WTC11 (cell line): Measurements from ENCODE around the gene ACKR3. TPM values are rescaled to one million over a fixed set of nuclear protein-coding genes. Genes with fewer than 3 reads are reported as not detected.

Experiments used
- ATAC-seq: fragments of 200-7000 bp; cut with Tn5 transposase; 2 replicates; pipeline ENCODE4 v1.10.0; 2021; ENCODE audit warnings: mild to moderate bottlenecking, moderate library complexity
- CTCF ChIA-PET: fragments of 300-600 bp; sonication (Branson Sonifier 250); formaldehyde crosslinking; loops from one replicate; lab custom pipeline; 2021; ENCODE audit warnings: antibody characterized with exemption; lab: Charles Lee
- POLR2A ChIA-PET: fragments of 350-600 bp; sonication (Branson Sonifier 250); formaldehyde crosslinking; loops from one replicate; lab custom pipeline; 2021; ENCODE audit warnings: antibody characterized with exemption; lab: Charles Lee
- DNase-seq: peaks from one replicate; pipeline ENCODE4 v3.0.0; 2021; ENCODE audit warnings: low spot score
- H3K27ac Mint-ChIP-seq: 2 replicates; pipeline ENCODE4 v1.8.0; 2021; ENCODE audit warnings: mixed read lengths
- H3K27me3 Mint-ChIP-seq: 2 replicates; pipeline ENCODE4 v1.8.0; 2021; ENCODE audit warnings: low read depth, mild to moderate bottlenecking, moderate library complexity, mixed read lengths
- H3K36me3 Mint-ChIP-seq: 2 replicates; pipeline ENCODE4 v1.8.0; 2021; ENCODE audit warnings: mixed read lengths
- H3K4me1 Mint-ChIP-seq: 2 replicates; pipeline ENCODE4 v1.8.0; 2022; ENCODE audit warnings: mixed read lengths
- H3K4me3 Mint-ChIP-seq: 2 replicates; pipeline ENCODE4 v1.8.0; 2021; ENCODE audit warnings: mild to moderate bottlenecking, moderate library complexity, mixed read lengths
- H3K9me3 Mint-ChIP-seq: 2 replicates; pipeline ENCODE4 v1.8.0; 2021; ENCODE audit warnings: mixed read lengths
- CREB1 ChIP-seq: sonication (generic); formaldehyde crosslinking; IDR thresholded peaks from 2 replicates; pipeline ENCODE4 v1.8.0; 2023; ENCODE audit warnings: mild to moderate bottlenecking, missing genetic modification reagents
- E2F1 ChIP-seq: sonication (generic); formaldehyde crosslinking; IDR thresholded peaks from 2 replicates; pipeline ENCODE4 v1.8.0; 2022; ENCODE audit warnings: mild to moderate bottlenecking, missing genetic modification reagents
- FOXJ3 ChIP-seq: sonication (generic); formaldehyde crosslinking; IDR thresholded peaks from 2 replicates; pipeline ENCODE4 v1.9.0; 2021; ENCODE audit warnings: missing genetic modification reagents, mild to moderate bottlenecking, borderline replicate concordance
- FOXK1 ChIP-seq: sonication (generic); formaldehyde crosslinking; IDR thresholded peaks from 2 replicates; pipeline ENCODE4 v1.8.0; 2022; ENCODE audit warnings: mild to moderate bottlenecking, moderate library complexity, missing genetic modification reagents
- FOXP4 ChIP-seq: sonication (generic); formaldehyde crosslinking; IDR thresholded peaks from 2 replicates; pipeline ENCODE4 v1.8.0; 2022; ENCODE audit warnings: mild to moderate bottlenecking, missing genetic modification reagents
- MXD4 ChIP-seq: fragments of 250-450 bp; sonication (Bioruptor Pico); IDR thresholded peaks from 2 replicates; pipeline ENCODE4 v1.8.0; 2021; ENCODE audit warnings: mild to moderate bottlenecking, moderate library complexity, borderline replicate concordance
- NFE2L1 ChIP-seq: sonication (generic); formaldehyde crosslinking; IDR thresholded peaks from 2 replicates; pipeline ENCODE4 v1.8.1; 2023; ENCODE audit warnings: missing genetic modification reagents
- NR2C2 ChIP-seq: sonication (generic); formaldehyde crosslinking; IDR thresholded peaks from 2 replicates; pipeline ENCODE4 v1.8.0; 2022; ENCODE audit warnings: mild to moderate bottlenecking, missing genetic modification reagents
- PRDM15 ChIP-seq: sonication (generic); formaldehyde crosslinking; IDR thresholded peaks from 2 replicates; pipeline ENCODE4 v1.8.0; 2022; ENCODE audit warnings: missing genetic modification reagents
- RELA ChIP-seq: sonication (generic); formaldehyde crosslinking; IDR thresholded peaks from 2 replicates; pipeline ENCODE4 v1.8.1; 2022; ENCODE audit warnings: missing genetic modification reagents, mild to moderate bottlenecking, borderline replicate concordance
- TEAD4 ChIP-seq: sonication (generic); formaldehyde crosslinking; IDR thresholded peaks from 2 replicates; pipeline ENCODE4 v1.8.0; 2022; ENCODE audit warnings: mild to moderate bottlenecking, missing genetic modification reagents
- ZNF219 ChIP-seq: sonication (generic); formaldehyde crosslinking; IDR thresholded peaks from 2 replicates; pipeline ENCODE4 v1.8.0; 2023; ENCODE audit warnings: missing genetic modification reagents, mild to moderate bottlenecking, borderline replicate concordance
- ZNF263 ChIP-seq: sonication (generic); formaldehyde crosslinking; IDR thresholded peaks from 2 replicates; pipeline ENCODE4 v1.8.1; 2022; ENCODE audit warnings: low read depth, mild to moderate bottlenecking, moderate library complexity, missing genetic modification reagents
- ZNF416 ChIP-seq: fragments of 250-450 bp; sonication (Bioruptor Pico); IDR thresholded peaks from 2 replicates; pipeline ENCODE4 v1.9.0; 2021; ENCODE audit warnings: mild to moderate bottlenecking, inconsistent platforms
- total RNA-seq: library from RNA; stranded (reverse); gene quantifications from 3 replicates; pipeline ENCODE4 v1.2.3, GENCODE V29; 2021
- TF ChIP-seq, protein P1 (sequence below): sonication (generic); formaldehyde crosslinking; IDR thresholded peaks from 2 replicates; pipeline ENCODE4 v1.8.1; 2023; ENCODE audit warnings: mild to moderate bottlenecking, moderate library complexity, missing genetic modification reagents
- TF ChIP-seq, protein P2 (sequence below): sonication (generic); formaldehyde crosslinking; IDR thresholded peaks from 2 replicates; pipeline ENCODE4 v1.8.1; 2023; ENCODE audit warnings: mild to moderate bottlenecking, missing genetic modification reagents, borderline replicate concordance
- TF ChIP-seq, protein P3 (sequence below): sonication (generic); formaldehyde crosslinking; conservative IDR thresholded peaks from 2 replicates; pipeline ENCODE4 v1.8.1; 2022; ENCODE audit warnings: mild to moderate bottlenecking, missing genetic modification reagents
- TF ChIP-seq, protein P4 (sequence below): sonication (generic); formaldehyde crosslinking; IDR thresholded peaks from 2 replicates; pipeline ENCODE4 v1.8.1; 2023; ENCODE audit warnings: mild to moderate bottlenecking, missing genetic modification reagents

Gene ACKR3
- total RNA-seq, 1 experiment from 2014 or later: 1.3 TPM

DNA sequence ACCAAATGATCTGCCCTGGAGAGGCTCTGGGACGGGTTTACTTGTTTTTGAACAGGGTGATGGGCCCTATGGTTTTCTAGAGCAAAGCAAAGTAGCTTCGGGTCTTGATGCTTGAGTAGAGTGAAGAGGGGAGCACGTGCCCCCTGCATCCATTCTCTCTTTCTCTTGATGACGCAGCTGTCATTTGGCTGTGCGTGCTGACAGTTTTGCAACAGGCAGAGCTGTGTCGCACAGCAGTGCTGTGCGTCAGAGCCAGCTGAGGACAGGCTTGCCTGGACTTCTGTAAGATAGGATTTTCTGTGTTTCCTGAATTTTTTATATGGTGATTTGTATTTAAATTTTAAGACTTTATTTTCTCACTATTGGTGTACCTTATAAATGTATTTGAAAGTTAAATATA, 11.9 kb downstream of the ACKR3 start (continued):
- TF ChIP-seq PRDM15 (CRISPR knock-in tag): no peak
- no peak for TF ChIP-seq TEAD4 (CRISPR knock-in tag)
- no peak for TF ChIP-seq E2F1 (CRISPR knock-in tag)
- TF ChIP-seq ZNF416 (CRISPR knock-in tag): no peak
- no peak for TF ChIP-seq MXD4 (CRISPR knock-in tag)
- TF ChIP-seq RELA (CRISPR knock-in tag): no peak
- TF ChIP-seq FOXP4 (CRISPR knock-in tag): no peak
- no peak for TF ChIP-seq FOXJ3
- no peak for TF ChIP-seq NFE2L1 (CRISPR knock-in tag)

DNA sequence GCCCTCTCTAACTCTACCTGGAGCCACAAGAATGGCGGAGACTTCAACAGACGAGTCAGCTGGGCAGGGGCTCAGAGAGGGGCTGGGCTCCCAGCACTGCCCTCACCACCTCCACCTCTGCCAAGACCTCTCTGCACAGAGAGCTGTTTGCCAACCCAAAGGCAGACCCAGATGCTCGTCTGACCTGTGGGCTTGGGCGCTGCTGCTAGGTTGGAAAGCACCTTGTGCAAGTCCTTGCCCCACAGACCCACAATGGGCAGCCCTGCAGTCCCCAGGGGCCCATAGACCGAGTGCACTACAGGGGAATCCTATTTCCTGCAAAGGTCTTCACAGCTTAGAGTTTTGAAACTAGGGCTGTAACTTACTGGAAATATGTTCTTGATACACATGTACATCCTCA, 13.3 kb downstream of the ACKR3 start:
- Mint-ChIP-seq H3K9me3 (peaks cover 21% of the 10 kb centered on the region), H3K27ac (no peak overlapping the region), H3K4me3 (no peak overlapping the region), H3K27me3 (no peaks in the 10 kb centered on the region), H3K36me3 (peaks cover 12% of the 10 kb centered on the region), H3K4me1 (peaks cover 18% of the 10 kb centered on the region)
- ATAC-seq: no peak
- DNase-seq: no peak
- ChIA-PET POLR2A (no interaction called here), CTCF (no interaction called here)
- TF ChIP-seq CREB1 (CRISPR knock-in tag) (no peak), ZNF219 (no peak), FOXK1 (no peak), ZNF263 (CRISPR knock-in tag) (no peak), NR2C2 (no peak), PRDM15 (CRISPR knock-in tag) (no peak)
- TF ChIP-seq, protein P1, sequence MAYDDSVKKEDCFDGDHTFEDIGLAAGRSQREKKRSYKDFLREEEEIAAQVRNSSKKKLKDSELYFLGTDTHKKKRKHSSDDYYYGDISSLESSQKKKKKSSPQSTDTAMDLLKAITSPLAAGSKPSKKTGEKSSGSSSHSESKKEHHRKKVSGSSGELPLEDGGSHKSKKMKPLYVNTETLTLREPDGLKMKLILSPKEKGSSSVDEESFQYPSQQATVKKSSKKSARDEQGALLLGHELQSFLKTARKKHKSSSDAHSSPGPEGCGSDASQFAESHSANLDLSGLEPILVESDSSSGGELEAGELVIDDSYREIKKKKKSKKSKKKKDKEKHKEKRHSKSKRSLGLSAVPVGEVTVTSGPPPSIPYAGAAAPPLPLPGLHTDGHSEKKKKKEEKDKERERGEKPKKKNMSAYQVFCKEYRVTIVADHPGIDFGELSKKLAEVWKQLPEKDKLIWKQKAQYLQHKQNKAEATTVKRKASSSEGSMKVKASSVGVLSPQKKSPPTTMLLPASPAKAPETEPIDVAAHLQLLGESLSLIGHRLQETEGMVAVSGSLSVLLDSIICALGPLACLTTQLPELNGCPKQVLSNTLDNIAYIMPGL (CRISPR knock-in tag): no peak
- TF ChIP-seq, protein P2, sequence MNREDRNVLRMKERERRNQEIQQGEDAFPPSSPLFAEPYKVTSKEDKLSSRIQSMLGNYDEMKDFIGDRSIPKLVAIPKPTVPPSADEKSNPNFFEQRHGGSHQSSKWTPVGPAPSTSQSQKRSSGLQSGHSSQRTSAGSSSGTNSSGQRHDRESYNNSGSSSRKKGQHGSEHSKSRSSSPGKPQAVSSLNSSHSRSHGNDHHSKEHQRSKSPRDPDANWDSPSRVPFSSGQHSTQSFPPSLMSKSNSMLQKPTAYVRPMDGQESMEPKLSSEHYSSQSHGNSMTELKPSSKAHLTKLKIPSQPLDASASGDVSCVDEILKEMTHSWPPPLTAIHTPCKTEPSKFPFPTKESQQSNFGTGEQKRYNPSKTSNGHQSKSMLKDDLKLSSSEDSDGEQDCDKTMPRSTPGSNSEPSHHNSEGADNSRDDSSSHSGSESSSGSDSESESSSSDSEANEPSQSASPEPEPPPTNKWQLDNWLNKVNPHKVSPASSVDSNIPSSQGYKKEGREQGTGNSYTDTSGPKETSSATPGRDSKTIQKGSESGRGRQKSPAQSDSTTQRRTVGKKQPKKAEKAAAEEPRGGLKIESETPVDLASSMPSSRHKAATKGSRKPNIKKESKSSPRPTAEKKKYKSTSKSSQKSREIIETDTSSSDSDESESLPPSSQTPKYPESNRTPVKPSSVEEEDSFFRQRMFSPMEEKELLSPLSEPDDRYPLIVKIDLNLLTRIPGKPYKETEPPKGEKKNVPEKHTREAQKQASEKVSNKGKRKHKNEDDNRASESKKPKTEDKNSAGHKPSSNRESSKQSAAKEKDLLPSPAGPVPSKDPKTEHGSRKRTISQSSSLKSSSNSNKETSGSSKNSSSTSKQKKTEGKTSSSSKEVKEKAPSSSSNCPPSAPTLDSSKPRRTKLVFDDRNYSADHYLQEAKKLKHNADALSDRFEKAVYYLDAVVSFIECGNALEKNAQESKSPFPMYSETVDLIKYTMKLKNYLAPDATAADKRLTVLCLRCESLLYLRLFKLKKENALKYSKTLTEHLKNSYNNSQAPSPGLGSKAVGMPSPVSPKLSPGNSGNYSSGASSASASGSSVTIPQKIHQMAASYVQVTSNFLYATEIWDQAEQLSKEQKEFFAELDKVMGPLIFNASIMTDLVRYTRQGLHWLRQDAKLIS (CRISPR knock-in tag): no peak
- TF ChIP-seq, protein P3, sequence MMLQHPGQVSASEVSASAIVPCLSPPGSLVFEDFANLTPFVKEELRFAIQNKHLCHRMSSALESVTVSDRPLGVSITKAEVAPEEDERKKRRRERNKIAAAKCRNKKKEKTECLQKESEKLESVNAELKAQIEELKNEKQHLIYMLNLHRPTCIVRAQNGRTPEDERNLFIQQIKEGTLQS: no peak
- TF ChIP-seq, protein P4, sequence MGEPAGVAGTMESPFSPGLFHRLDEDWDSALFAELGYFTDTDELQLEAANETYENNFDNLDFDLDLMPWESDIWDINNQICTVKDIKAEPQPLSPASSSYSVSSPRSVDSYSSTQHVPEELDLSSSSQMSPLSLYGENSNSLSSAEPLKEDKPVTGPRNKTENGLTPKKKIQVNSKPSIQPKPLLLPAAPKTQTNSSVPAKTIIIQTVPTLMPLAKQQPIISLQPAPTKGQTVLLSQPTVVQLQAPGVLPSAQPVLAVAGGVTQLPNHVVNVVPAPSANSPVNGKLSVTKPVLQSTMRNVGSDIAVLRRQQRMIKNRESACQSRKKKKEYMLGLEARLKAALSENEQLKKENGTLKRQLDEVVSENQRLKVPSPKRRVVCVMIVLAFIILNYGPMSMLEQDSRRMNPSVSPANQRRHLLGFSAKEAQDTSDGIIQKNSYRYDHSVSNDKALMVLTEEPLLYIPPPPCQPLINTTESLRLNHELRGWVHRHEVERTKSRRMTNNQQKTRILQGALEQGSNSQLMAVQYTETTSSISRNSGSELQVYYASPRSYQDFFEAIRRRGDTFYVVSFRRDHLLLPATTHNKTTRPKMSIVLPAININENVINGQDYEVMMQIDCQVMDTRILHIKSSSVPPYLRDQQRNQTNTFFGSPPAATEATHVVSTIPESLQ (CRISPR knock-in tag): no peak
